ENCODE data around the gene CYB5R4.

DNA sequence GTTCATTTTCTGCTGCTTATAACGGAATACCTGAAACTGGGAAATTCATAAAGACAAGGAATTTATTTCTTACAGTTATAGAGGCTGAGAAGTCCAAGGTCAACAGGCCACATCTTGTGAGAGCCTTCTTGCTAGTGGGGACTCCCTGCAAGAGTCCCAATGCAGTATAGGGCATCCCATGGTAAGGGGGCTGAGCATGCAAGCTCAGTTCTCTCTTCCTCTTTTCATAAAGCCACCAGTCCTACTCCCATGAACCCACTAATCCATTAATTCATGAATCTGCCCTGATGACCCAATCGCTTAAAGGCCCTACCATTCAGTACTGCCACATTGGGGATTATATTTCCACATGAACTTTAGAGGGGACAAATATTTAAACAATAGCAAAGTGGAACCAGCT is 26.5 kb downstream of the CYB5R4 start:
- TF ChIP-seq, protein P1, sequence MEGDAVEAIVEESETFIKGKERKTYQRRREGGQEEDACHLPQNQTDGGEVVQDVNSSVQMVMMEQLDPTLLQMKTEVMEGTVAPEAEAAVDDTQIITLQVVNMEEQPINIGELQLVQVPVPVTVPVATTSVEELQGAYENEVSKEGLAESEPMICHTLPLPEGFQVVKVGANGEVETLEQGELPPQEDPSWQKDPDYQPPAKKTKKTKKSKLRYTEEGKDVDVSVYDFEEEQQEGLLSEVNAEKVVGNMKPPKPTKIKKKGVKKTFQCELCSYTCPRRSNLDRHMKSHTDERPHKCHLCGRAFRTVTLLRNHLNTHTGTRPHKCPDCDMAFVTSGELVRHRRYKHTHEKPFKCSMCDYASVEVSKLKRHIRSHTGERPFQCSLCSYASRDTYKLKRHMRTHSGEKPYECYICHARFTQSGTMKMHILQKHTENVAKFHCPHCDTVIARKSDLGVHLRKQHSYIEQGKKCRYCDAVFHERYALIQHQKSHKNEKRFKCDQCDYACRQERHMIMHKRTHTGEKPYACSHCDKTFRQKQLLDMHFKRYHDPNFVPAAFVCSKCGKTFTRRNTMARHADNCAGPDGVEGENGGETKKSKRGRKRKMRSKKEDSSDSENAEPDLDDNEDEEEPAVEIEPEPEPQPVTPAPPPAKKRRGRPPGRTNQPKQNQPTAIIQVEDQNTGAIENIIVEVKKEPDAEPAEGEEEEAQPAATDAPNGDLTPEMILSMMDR (IDR thresholded peaks at IDR 0.05) = no peak
- TF ChIP-seq KAT7 (CRISPR knock-in tag; IDR thresholded peaks at IDR 0.05; ENCODE audit: borderline replicate concordance) = no peak
- TF ChIP-seq GRHL2 (CRISPR knock-in tag; IDR thresholded peaks at IDR 0.05; ENCODE audit: insufficient replicate concordance, severe bottlenecking) = no peak
- TF ChIP-seq SP1 (CRISPR knock-in tag; conservative IDR thresholded peaks at IDR 0.05) = no peak
- TF ChIP-seq, protein P2, sequence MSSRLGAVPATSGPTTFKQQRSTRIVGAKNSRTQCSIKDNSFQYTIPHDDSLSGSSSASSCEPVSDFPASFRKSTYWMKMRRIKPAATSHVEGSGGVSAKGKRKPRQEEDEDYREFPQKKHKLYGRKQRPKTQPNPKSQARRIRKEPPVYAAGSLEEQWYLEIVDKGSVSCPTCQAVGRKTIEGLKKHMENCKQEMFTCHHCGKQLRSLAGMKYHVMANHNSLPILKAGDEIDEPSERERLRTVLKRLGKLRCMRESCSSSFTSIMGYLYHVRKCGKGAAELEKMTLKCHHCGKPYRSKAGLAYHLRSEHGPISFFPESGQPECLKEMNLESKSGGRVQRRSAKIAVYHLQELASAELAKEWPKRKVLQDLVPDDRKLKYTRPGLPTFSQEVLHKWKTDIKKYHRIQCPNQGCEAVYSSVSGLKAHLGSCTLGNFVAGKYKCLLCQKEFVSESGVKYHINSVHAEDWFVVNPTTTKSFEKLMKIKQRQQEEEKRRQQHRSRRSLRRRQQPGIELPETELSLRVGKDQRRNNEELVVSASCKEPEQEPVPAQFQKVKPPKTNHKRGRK (CRISPR knock-in tag; IDR thresholded peaks at IDR 0.05; ENCODE audit: borderline replicate concordance) = no peak
- TF ChIP-seq SMAD4 (CRISPR knock-in tag; IDR thresholded peaks at IDR 0.05) = no peak
- TF ChIP-seq ZNF138 (CRISPR knock-in tag; conservative IDR thresholded peaks at IDR 0.05) = no peak
- TF ChIP-seq NR2C2 (CRISPR knock-in tag; IDR thresholded peaks at IDR 0.05) = no peak
- TF ChIP-seq ETV6 (CRISPR knock-in tag; IDR thresholded peaks at IDR 0.05) = no peak
- no peak for TF ChIP-seq IRF2 (CRISPR knock-in tag; IDR thresholded peaks at IDR 0.05; ENCODE audit: borderline replicate concordance, low read depth)
- no peak for TF ChIP-seq MXD4 (CRISPR knock-in tag; IDR thresholded peaks at IDR 0.05; ENCODE audit: borderline replicate concordance)
